Fibroblast of pulmonary artery (primary cell): ENCODE measurements around the gene KCNJ3.

Experiments
- DNase-seq: peaks from one replicate; pipeline ENCODE4 v3.0.0-alpha.2; 2010; ENCODE audit warnings: low read depth
- H3K4me3 ChIP-seq: replicated peaks from 2 replicates; pipeline ENCODE4 v1.5.1; 2011; ENCODE audit warnings: low read depth, mild to moderate bottlenecking, control low read depth, low read length, moderate library complexity
- TF ChIP-seq, protein P1 (sequence below): IDR thresholded peaks from 2 replicates; pipeline ENCODE4 v1.5.1; 2011; ENCODE audit warnings: mild to moderate bottlenecking, control low read depth, low read length, inconsistent platforms; ENCODE audit errors: missing control alignments

Gene KCNJ3

DNA sequence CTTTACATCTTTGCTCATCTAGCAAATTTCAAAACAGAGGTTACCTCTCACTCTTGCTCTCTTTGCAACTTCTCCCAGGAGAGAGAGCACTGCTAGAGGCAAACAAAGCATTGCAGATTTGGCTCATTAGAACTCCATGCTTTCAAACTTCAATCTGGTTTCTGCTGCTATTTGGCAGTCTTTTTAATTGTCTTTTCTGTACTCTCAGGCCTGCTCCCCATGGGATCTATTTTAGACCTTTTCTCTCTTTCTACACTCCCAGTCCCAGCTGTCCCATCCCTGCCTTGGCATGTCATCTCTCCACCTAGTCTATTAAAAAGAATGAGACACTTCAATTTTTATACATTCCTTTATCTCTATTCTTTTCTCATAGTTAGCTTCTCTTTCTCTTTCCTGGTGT is 15.2 kb downstream of the KCNJ3 start:
- TF ChIP-seq, protein P1, sequence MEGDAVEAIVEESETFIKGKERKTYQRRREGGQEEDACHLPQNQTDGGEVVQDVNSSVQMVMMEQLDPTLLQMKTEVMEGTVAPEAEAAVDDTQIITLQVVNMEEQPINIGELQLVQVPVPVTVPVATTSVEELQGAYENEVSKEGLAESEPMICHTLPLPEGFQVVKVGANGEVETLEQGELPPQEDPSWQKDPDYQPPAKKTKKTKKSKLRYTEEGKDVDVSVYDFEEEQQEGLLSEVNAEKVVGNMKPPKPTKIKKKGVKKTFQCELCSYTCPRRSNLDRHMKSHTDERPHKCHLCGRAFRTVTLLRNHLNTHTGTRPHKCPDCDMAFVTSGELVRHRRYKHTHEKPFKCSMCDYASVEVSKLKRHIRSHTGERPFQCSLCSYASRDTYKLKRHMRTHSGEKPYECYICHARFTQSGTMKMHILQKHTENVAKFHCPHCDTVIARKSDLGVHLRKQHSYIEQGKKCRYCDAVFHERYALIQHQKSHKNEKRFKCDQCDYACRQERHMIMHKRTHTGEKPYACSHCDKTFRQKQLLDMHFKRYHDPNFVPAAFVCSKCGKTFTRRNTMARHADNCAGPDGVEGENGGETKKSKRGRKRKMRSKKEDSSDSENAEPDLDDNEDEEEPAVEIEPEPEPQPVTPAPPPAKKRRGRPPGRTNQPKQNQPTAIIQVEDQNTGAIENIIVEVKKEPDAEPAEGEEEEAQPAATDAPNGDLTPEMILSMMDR = no peak
- no peak for DNase-seq

DNA sequence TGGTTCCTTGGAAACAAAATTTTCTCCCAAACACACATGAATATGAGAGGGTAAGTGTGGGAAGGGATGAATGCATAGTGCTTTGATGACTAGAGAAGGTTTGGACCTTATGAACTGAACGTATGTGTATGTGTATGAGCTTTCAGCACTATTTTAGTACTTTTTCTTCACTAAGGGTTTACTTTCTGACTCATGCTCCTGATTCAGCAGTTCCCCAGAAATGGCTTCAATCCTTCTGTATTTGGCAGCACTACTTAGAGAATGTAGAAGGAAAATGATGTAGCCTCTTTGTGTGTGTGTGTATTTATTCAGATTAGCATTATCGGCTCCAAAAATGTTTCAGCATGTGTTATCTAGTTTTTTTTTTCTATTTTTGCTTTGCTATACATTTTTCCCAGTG is 22.2 kb downstream of the KCNJ3 start:
- H3K4me3 ChIP-seq = no peak overlapping the region
- TF ChIP-seq, protein P1 = no peak
- no peak for DNase-seq

More for the DNA sequence above, 15.2 kb downstream of the KCNJ3 start:
- H3K4me3 ChIP-seq = no peak overlapping the region

DNA sequence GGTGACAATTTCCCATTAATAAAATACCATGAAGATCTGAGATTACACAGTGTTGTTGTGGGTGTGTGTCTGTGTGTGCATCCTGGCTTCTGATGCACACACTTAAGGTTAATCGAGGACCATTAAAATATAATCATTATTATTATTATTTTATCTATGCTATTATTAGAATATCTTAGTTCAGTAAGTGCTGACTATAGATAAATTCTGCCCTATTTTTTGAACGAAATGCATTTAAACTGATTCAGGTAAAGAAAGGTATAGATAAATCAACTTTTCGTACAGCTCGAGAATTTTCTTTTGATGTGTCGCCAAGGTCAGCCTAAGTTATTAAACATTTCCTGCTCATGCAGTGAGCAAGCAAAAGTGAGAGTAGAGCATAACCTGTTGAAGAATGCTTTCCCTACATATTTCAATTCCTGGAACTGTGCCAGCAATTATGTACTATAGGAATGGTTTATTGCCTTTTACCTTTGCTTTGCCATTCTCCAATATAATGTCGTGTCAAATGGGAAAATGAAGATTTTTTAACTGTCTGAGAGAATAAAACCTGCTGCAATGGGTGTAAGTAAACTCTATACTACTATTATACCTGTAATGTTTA is 25.8 kb downstream of the KCNJ3 start:
- TF ChIP-seq, protein P1 = no peak
- H3K4me3 ChIP-seq = no peak overlapping the region
- DNase-seq = no peak

DNA sequence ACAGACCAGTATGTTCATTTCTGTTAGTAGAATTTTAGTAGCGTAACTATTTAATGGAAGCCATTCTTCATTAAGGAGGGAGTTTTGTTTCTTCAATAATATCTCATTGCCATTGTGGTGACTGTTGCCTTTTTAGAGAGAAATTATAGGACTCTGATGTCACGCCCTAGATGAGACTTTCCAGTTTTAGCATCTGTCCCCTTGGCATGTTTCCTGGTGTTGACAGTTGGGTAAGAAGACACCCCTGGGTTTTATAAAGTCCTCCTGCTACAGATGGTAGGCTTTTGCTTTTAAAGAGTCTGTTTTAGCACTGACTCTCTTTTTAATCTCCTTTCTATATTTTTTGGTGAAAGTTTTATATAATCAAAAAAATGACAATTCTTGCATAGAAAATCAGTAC is 41.9 kb downstream of the KCNJ3 start:
- no peak for DNase-seq
- TF ChIP-seq, protein P1 = no peak
- no peak overlapping the region for H3K4me3 ChIP-seq

DNA sequence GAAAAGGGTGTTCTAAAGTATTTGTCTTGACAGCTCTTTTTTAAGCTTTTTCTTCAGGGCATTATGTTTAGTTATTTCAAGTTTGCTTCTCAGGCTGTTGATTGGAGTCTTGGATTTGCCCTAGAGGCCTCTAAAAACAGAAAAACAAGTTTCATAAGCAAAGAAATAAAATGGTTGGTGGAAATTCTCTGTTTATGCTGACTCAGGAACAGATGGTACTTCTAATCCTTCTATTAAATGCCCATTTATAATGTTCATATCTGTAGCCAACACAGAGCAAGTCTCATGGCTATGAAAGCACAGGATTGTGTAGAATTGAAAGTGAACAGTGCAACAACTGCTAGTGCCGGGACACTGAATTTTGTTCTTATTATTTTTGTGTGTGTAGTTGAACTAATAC is 60.4 kb downstream of the KCNJ3 start:
- no peak for DNase-seq
- TF ChIP-seq, protein P1 = no peak
- H3K4me3 ChIP-seq = no peak overlapping the region

DNA sequence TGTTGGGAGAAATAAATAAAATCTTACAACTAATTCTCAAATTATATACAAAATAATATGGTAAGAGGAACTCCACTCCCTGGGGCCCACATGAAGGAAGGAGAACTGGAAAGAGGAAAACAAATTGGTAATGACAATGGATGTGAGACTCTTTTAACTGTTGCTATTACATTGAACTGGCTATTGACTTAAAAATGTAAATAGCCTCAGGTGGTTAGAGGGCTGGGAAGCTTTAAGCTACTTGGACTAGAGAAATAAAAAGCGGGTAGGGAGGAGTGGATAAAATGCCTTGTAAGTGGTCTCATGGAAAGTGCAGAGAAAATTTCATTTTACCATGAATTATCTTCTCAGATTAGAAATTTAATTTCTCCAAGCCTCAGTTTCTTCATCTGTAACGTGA is 64.1 kb downstream of the KCNJ3 start:
- TF ChIP-seq, protein P1 = no peak
- no peak overlapping the region for H3K4me3 ChIP-seq
- no peak for DNase-seq

DNA sequence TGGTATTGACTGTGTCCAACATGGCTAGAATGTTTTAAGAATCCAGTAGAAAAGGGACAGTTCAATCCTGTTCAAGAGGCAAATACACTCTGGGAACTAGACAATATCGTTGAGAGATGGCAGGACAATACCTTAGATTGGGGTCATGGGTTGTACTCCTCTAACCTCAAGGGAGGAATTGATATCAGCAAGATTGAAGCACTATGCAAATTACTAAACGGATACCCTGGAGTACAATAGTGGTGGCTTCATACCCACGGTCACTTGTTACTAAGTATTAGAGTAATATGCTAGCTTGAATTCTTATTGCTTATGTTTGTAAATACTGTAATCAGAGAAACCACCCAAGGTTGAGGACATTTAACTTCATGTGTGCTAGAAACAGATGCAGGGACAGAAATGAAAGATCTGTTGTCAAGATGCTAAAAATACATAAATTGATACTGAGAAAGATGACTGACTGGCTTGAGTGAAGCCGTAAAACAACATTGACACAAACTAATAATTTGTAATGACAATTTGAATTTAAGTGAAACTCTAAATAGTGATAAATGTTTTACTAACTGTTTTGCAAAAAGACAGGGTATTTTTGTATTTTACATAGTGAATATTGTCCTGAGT is 73.3 kb downstream of the KCNJ3 start:
- no peak overlapping the region for H3K4me3 ChIP-seq
- DNase-seq = no peak
- TF ChIP-seq, protein P1 = no peak
